Measurements from ENCODE around the gene YIPF2.
"Not testable (repeated sequence)": the region's sequence is repeated elsewhere in the genome, so short reads cannot be mapped to it uniquely, and the experiment has no call there.

The YIPF2 gene

DNA sequence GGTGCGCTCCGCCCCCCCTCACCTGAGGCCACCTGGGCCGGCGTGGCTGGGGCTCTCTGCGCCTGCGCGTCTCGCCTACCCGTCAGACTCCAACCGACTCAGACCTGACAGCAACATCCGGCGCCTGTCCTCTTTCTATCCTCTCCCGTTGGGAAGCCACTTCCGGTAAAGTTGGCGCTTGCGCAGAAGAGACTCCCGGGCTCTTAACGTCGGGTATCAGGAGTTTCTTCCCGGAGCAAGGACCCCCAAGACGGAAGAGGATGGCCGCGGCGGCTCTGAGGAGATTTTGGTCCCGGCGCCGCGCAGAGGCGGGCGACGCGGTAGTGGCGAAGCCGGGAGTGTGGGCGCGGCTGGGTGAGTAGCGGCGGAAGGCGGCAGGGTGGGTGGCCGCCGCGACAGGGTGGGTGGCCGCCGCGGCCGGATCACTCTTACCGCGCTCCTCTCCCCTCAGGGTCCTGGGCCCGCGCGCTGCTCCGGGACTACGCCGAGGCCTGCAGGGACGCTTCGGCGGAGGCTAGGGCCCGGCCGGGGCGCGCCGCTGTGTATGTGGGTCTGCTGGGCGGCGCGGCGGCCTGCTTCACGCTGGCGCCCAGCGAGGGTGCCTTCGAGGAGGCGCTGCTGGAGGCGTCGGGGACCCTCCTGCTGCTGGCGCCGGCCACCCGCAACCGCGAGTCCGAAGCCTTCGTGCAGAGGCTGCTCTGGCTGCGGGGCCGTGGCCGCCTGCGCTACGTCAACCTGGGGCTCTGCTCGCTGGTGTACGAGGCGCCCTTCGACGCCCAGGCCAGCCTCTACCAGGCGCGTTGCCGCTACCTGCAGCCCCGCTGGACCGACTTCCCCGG lies at the start of gene YIPF2, which contains the start of gene TIMM29:
TSS of gene YIPF2 (minus strand) at position 77 of the 839 bp plus-strand sequence. CDS start 229 bp downstream, outside the sequence.
TSS of gene TIMM29 (plus strand) at position 249 of the 839 bp plus-strand sequence. CDS start at position 261, 12 bp downstream.
- peak; percentile 85 to 95 for DNase-seq (ENCODE audit: low read depth in 2 of 2)

DNA sequence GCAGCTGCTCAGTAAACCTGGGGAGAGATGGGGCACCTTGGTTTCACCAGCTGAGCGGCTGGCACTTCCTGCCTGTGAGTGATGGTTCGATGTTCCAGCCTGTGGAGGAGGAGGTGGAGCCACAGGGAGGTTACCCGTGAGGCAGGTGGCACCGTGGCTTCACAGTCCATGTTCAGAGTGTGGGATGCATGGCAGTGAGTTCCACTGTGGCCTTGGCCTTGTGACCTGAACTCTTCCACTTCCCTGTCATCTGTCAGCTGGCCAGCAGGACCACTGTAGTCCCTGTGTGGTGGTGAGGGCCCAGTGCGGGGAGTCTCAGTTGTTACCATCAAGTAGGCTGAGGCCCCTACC lies 49.3 kb upstream of the YIPF2 start:
- DNase-seq (ENCODE audit: low read depth in 2 of 2) = no peak

DNA sequence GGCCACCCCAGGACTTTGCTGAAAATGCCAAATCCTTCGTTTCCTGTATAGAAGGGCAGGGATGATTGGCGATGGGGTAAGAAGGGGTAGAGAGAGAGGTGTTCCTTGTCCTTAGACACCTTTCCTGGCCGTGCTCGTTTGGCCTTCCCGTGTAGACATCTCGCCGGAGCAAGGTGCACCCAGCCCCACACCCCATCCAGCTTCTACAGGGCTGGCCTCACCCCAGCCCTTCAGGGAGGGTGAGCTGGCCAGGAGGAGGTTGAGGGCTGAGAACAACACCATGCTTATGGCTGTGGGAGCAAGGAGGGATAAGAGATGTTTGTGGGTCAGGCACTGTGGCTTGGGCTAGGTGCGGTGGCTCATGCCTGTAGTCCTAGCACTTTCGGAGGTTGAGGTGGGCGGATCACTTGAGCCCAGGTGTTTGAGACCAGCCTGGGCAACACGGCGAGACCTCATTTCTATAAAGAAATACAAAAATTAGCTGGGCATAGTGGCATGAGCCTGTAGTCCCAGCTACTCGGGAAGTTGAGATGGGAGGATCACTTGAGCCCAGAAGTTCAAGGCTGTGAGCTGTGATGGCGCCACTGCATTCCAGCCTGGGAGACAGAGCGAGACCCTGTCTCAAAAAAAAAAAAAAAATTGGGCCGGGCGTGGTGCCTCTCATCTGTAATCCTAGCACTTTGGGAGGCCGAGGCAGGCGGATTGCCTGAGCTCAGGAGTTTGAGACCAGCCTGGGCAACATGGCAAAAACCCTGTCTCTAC lies 47.9 kb upstream of the YIPF2 start:
- DNase-seq (ENCODE audit: low read depth in 2 of 2) = no peak

- DNase-seq (ENCODE audit: low read depth in 2 of 2) = no peak
These were observed 47.1 kb upstream of the YIPF2 start for GRCh38 chr19:10975374-10976130.

- DNase-seq (ENCODE audit: low read depth in 2 of 2) = no peak
These were observed 42.8 kb upstream of the YIPF2 start for GRCh38 chr19:10971107-10971726.

DNA sequence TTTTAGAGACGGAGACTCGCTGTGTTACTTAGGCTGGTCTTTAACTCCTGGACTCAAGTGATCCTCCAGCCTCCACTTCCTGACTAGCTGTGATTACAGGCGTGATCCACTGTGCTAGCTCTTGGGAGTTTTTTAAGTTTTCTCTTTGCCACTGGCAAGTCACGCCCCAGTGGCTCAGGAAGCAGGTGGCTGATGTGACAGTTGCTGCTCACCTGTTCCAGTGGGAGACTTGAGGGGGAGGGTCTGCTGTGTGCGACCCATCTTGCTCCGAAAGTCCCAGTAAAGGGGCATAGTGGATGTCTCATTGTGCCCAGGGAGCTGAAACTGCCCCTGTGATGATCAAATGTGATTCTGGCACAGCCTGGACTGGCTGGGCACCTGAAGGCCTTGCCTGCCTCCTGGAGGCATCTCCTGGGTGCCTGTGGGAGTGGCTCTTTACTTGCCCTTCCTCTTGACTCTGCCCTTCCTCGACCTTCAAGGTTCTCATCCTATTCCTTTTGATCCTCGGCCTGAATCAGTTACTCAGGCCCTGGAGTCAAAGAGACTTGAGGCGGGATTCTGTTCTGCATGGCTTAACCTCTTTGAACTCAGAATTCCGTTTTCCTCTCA lies 40.2 kb upstream of the YIPF2 start:
- no peak for DNase-seq (ENCODE audit: low read depth in 2 of 2)

DNA sequence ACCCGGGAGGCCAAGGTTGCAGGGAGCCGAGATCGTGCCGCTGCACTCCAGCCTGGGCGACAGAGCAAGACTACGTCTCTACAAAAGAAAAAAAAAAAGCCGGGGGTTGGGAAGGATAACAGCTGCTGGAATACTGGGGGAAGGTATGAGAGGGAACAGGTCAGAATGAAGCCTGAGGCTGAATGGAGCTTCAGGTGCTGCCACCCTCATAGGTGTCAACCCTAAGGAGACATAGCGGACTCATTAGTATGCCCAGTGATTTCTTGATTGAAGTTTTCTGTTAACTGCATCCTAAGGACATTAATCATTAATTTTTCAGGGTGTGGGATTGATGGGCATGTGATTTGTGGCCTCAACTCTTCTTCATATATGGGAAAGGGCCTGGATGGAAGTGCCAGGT lies 38.4 kb upstream of the YIPF2 start:
- no peak for DNase-seq (ENCODE audit: low read depth in 2 of 2)

DNA sequence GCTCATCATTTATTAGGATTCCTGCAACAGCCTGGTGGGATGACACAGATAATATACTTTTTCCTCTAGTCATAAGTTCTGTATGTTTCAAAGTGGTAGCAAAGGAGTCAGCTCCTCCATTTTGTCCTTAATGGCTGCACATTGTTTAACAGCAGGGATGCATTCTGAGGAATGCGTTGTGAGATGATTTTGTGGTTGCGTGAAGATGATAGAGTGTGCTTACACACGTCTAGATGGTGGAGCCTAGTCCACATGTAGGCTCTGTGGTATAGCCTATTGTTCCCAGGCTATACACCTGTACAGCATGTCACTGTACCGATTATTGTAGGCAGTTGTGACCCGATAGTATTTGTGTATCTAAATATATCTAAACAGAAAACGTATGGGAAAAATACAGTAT lies 37.0 kb upstream of the YIPF2 start:
- DNase-seq (ENCODE audit: low read depth in 2 of 2) = no peak

DNA sequence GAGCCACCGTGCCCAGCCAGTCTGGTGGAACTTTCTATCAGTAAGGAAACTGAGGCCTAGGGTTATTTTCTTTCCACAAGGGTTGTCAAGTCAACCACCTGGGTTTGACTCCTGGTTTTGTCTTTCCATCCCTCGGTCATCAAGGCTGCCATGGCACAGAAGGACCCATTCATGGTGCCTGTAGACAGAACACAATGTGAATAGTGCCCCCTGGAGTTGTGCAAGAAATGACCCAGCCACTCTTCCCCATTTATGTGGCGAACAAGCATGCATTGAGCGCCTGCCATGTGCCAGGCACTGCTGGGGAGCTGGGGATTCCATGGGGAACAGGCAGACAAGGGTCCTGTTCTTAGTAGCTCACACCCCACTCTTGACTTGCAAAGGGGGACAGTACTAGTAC lies 36.5 kb upstream of the YIPF2 start:
- DNase-seq (ENCODE audit: low read depth in 2 of 2) = no peak

- DNase-seq (ENCODE audit: low read depth in 2 of 2) = no peak
These were observed 35.4 kb upstream of the YIPF2 start for GRCh38 chr19:10963865-10964264.

DNA sequence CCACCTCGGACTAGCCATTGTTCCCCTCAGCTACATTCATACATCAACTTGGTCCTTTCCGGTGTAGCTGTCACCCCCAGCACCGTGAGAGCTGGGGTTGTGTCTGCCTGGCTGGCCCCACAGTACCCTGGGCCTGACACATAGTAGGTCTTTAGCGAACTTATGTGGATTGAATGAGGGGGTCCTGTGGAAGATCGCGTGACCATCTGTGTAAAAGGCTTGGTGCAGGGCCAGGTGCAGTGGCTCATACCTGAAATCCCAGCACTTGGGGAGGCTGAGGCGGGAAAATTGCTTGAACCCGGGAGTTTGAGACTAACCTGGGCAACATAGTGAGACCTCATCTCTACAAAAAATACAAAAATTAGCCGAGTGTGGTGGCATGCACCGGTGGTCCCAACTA lies 34.4 kb upstream of the YIPF2 start:
- no peak for DNase-seq (ENCODE audit: low read depth in 2 of 2)

DNA sequence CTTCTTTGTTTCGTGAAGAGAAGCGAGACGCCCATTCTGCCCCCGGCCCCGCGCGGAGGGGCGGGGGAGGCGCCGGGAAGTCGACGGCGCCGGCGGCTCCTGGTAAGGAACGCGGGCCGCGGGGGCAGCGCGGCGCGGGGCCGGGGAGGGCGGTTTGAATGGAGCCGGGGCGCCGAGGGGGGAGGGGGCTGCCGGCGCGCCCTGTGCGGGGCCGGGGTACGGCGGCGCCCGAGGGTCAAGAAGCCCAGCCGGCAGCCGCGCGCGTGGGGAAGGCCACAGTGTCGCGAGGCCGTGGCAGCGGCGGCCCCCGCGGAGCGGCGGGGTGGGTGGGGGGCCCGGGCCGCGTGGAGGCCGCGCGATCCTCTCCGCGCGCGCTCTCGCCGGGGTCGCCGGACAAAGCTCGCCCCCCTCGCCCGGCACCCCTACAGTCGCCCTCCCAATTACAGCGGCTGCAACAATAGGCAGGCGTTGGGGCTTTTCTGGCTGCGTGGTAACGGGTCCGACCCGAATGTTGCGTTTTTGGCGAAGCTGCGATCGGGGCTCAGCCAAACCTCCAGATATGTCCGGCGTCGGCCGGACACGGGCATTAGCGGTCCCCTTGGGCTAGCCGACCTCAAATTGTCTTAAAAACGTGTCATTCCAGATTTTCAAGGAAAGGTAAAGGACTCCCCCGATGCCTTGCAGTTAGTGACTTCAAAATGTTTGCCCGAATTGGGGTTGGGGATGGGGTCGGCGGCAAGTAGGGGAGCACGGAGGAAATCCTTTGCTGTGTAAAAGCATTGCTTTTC lies 32.8 kb upstream of the YIPF2 start:
- DNase-seq (ENCODE audit: low read depth in 2 of 2) = no peak

- DNase-seq (ENCODE audit: low read depth in 2 of 2) = peak; percentile 94 to 99
These were observed 32.1 kb upstream of the YIPF2 start, which contains the start of gene SMARCA4 for GRCh38 chr19:10960314-10961072. TSS of gene SMARCA4 (plus strand) at chr19:10961030. CDS start at chr19:10984152, 23,122 bp downstream.

- not testable (repeated sequence) for DNase-seq (ENCODE audit: low read depth in 2 of 2)
These were observed 31.0 kb upstream of the YIPF2 start for GRCh38 chr19:10959277-10959968.

GRCh38 chr19:10952809-10953208 lies 24.4 kb upstream of the YIPF2 start:
- no peak for DNase-seq (ENCODE audit: low read depth in 2 of 2)

DNA sequence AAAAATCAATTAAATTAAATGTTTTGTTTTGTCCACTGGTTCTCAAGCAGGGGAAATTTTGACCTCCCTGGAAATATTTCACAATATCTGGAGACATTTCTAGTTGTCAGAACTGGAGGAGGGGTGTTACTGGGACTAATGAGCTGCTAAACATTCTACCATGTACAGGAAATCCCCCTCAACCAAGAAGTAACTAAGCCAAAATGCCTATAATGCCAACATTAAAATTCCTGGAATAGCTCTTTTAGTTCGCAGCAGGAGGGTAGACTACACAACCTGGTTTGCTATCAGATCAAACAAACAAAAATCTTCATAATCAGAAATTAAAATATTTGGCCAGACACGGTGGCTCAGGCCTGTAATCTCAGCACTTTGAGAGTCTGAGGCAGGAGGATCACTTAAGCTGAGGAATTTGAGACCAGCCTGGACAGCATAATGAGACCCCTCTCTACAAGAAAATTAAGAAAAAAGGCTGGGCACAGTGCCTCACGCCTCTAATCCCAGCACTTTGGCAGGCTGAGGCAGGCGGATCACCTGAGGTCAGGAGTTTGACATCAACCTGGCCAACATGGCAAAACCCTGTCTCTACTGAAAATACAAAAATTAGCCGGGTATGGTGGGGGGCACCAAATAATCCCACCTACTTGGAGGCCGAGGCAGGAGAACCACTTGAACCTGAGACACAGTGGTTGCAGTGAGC lies 18.7 kb upstream of the YIPF2 start:
- DNase-seq (ENCODE audit: low read depth in 2 of 2) = no peak

- DNase-seq (ENCODE audit: low read depth in 2 of 2) = no peak
These were observed 16.8 kb upstream of the YIPF2 start for GRCh38 chr19:10945264-10945663.

DNA sequence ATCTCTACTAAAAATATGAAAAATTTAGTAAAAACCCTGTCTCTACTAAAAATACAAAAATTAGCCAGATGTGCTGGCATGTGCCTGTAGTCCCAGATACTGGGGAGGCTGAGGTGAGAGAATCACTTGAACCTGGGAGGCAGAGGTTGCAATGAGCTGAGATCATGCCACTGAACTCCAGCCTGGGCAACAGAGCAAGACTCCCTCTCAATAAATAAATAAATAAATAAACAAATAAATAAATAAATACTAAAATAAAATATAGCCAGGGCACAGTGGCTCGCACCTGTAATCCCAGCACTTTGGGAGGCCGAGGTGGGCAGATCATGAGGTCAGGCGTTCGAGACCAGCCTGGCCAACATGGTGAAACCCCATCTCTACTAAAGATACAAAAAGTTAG lies 15.0 kb upstream of the YIPF2 start:
- DNase-seq (ENCODE audit: low read depth in 2 of 2) = not testable (repeated sequence)

Data from stimulated activated CD8-positive, alpha-beta memory T cell treated with anti-CD3 and anti-CD28 coated beads, Interleukin-15, amount 100 ng/mL, for 4 hours (primary cell).